Testis (tissue), 3 donors: Measurements from ENCODE around the gene NRP2. TPM values are rescaled to one million over a fixed set of nuclear protein-coding genes. Genes with fewer than 3 reads are reported as not detected.

Experiments used
- DNase-seq: peaks from one replicate; pipeline ENCODE4 v3.0.0-alpha.2; 2019
- H3K27ac ChIP-seq, 2 donors: fragments of 200-600 bp; sonication (generic); one replicate each; pipeline ENCODE4 v1.5.1; 2019
- H3K27me3 ChIP-seq: fragments of 200-600 bp; sonication (generic); one replicate; pipeline ENCODE4 v1.5.1; 2019
- H3K36me3 ChIP-seq: fragments of 200-600 bp; sonication (generic); one replicate; pipeline ENCODE4 v1.5.1; 2017; ENCODE audit warnings: low read depth; ENCODE audit errors: missing control alignments
- H3K4me1 ChIP-seq: fragments of 200-600 bp; sonication (generic); one replicate; pipeline ENCODE4 v1.5.1; 2019
- H3K4me3 ChIP-seq, 2 donors: fragments of 200-600 bp; sonication (generic); one replicate each; pipeline ENCODE4 v1.5.1; 2017 to 2019
- H3K9me3 ChIP-seq: fragments of 200-600 bp; sonication (generic); one replicate; pipeline ENCODE4 v1.5.1; 2017
- CTCF ChIP-seq, 3 experiments: fragments of 450-650 bp in 2 of 3; fragments of 200-600 bp in 1 of 3; sonication (generic) in 1 of 3; IDR thresholded peaks; one replicate each; pipeline ENCODE4 v1.5.1; 2016 to 2019; ENCODE audit warnings: antibody characterized with exemption in 3 of 3, mild to moderate bottlenecking in 2 of 3, moderate library complexity in 1 of 3
- POLR2A ChIP-seq: fragments of 450-650 bp; IDR thresholded peaks from one replicate; pipeline ENCODE4 v1.6.1; 2017; ENCODE audit warnings: antibody characterized with exemption, mild to moderate bottlenecking, moderate library complexity
- WGBS, 2 donors: methylation state at CpG; one replicate each; pipeline ENCODE4 v1.1.5; 2018; 5-methylcytosine and 5-hydroxymethylcytosine counted together
- intact Hi-C: fragments of 100-400 bp; cut with DNase I; formaldehyde crosslinking; loops from one replicate; pipeline ENCODE4 v1.15.1; 2023; ENCODE audit warnings: low total_unique reads
- polyA plus RNA-seq: library from polyadenylated mRNA; stranded (reverse); fragments of 350-450 nt; fragmentation: Illumina TruSeq; extraction: RNeasy Lipid Tissue Mini Kit (QIAGEN cat#74804); gene quantifications from one replicate; pipeline ENCODE4 v1.2.3, GENCODE V29; 2014; ENCODE audit warnings: low read depth, low replicate concordance; ENCODE audit not compliant: insufficient read depth
- total RNA-seq, 2 donors: library from RNA; depleted of rRNA; stranded (reverse); fragments of >200 nt; gene quantifications; one replicate each; pipeline ENCODE4 v1.2.3, GENCODE V29; 2016

The NRP2 gene
- total and polyA plus RNA-seq, 3 donors from 2014 or later: 6.3 to 10.6 (median 6.3) TPM

GRCh38 chr2:205750797-205751196 lies 68.5 kb downstream of the NRP2 start:
- no peaks in the 10 kb centered on the region for H3K36me3 ChIP-seq
- intact Hi-C loops: no loop called here
- no peak overlapping the region for H3K4me3 ChIP-seq
- no peaks in the 10 kb centered on the region for H3K27me3 ChIP-seq
- H3K27ac ChIP-seq: no peak overlapping the region
- peaks cover 17% of the 10 kb centered on the region for H3K4me1 ChIP-seq
- TF ChIP-seq CTCF (IDR thresholded peaks at IDR 0.05): no peak
- TF ChIP-seq POLR2A: no peak
- no peaks in the 10 kb centered on the region for H3K9me3 ChIP-seq
- DNase-seq: no peak
- 83 to 91% methylated on average over 3 of the region's 3 CpGs for WGBS, 2 donors

- 79 to 90% methylated on average over 5 of the region's 5 CpGs for WGBS, 2 donors
- no peak for DNase-seq
- intact Hi-C loops: no loop called here
- no peak overlapping the region for H3K4me3 ChIP-seq
- no peak overlapping the region for H3K27ac ChIP-seq
- H3K4me1 ChIP-seq: peaks cover 23% of the 10 kb centered on the region
- no peaks in the 10 kb centered on the region for H3K9me3 ChIP-seq
- no peaks in the 10 kb centered on the region for H3K36me3 ChIP-seq
- H3K27me3 ChIP-seq: no peaks in the 10 kb centered on the region
- TF ChIP-seq CTCF (IDR thresholded peaks at IDR 0.05) (no peak), POLR2A (no peak)
Measured at GRCh38 chr2:205751569-205752031, 69.3 kb downstream of the NRP2 start.

GRCh38 chr2:205752296-205752820 lies 70.1 kb downstream of the NRP2 start:
- Histone ChIP-seq H3K36me3 (no peaks in the 10 kb centered on the region), H3K27me3 (no peaks in the 10 kb centered on the region), H3K4me3 (no peak overlapping the region), H3K27ac (no peak overlapping the region), H3K4me1 (peaks cover 29% of the 10 kb centered on the region), H3K9me3 (no peaks in the 10 kb centered on the region)
- no peak for TF ChIP-seq POLR2A
- TF ChIP-seq CTCF (IDR thresholded peaks at IDR 0.05): no peak
- intact Hi-C loops: no loop called here
- WGBS, 2 donors: 97 to 100% methylated on average over 4 of the region's 4 CpGs
- no peak for DNase-seq

- no peaks in the 10 kb centered on the region for H3K36me3 ChIP-seq
- H3K27me3 ChIP-seq: no peaks in the 10 kb centered on the region
- H3K4me3 ChIP-seq: no peak overlapping the region
- no peak overlapping the region for H3K27ac ChIP-seq
- 93 to 94% methylated on average over 8 of the region's 8 CpGs for WGBS, 2 donors
- no peak for DNase-seq
- H3K4me1 ChIP-seq: peaks cover 33% of the 10 kb centered on the region
- intact Hi-C loops: no loop called here
- no peaks in the 10 kb centered on the region for H3K9me3 ChIP-seq
- TF ChIP-seq POLR2A: no peak
- no peak for TF ChIP-seq CTCF (IDR thresholded peaks at IDR 0.05)
Measured at GRCh38 chr2:205752924-205753323, 70.6 kb downstream of the NRP2 start.

- 61 to 67% methylated on average over 6 of the region's 6 CpGs for WGBS, 2 donors
- intact Hi-C loops: no loop called here
- TF ChIP-seq CTCF (IDR thresholded peaks at IDR 0.05) (no peak), POLR2A (no peak)
- no peaks in the 10 kb centered on the region for H3K9me3 ChIP-seq
- peak overlapping the region; percentile 70 to 81 for H3K27ac ChIP-seq
- peaks cover 33% of the 10 kb centered on the region for H3K4me1 ChIP-seq
- no peaks in the 10 kb centered on the region for H3K27me3 ChIP-seq
- DNase-seq: no peak
- H3K36me3 ChIP-seq: no peaks in the 10 kb centered on the region
- H3K4me3 ChIP-seq: no peak overlapping the region
Measured at GRCh38 chr2:205754285-205754923, 72.1 kb downstream of the NRP2 start.
